ENCODE data around the gene SPRR1A.

Gene SPRR1A

GRCh38 chr1:153030895-153031294 is 47.0 kb downstream of the SPRR1A start, which contains the start of gene SPRR1B:
TSS of gene SPRR1B (plus strand) at chr1:153031203. CDS start at chr1:153032346, 1,143 bp downstream.
- DNase-seq (ENCODE audit: low spot score), result no peak

- DNase-seq (ENCODE audit: low spot score), result no peak
Observed at GRCh38 chr1:153032073-153032472, 48.2 kb downstream of the SPRR1A start.

GRCh38 chr1:153032677-153033308 is 48.9 kb downstream of the SPRR1A start:
- no peak for DNase-seq (ENCODE audit: low spot score)

- DNase-seq (ENCODE audit: low spot score), result no peak
Observed at GRCh38 chr1:153035211-153035610, 51.3 kb downstream of the SPRR1A start.
